Ovary (tissue), 9 donors: ENCODE measurements around the gene CCNDBP1. TPM values are rescaled to one million over a fixed set of nuclear protein-coding genes. Genes with fewer than 3 reads are reported as not detected.
"Not testable (repeated sequence)": the region's sequence is repeated elsewhere in the genome, so short reads cannot be mapped to it uniquely, and the experiment has no call there.

Source experiments
- DNase-seq, 5 donors: peaks; one replicate each; pipeline ENCODE4 v3.0.0-alpha.2; 2019 to 2020
- H3K27ac ChIP-seq, 2 donors: fragments of 200-600 bp; one replicate each; pipeline versions ENCODE4 v1.5.1 to v1.8.0; 2019 to 2022
- H3K27me3 ChIP-seq: fragments of 200-600 bp; one replicate; pipeline ENCODE4 v1.8.0; 2022
- H3K36me3 ChIP-seq: fragments of 200-600 bp; sonication (generic); one replicate; pipeline ENCODE4 v1.5.1; 2019
- H3K4me1 ChIP-seq: one replicate; pipeline ENCODE4 v1.8.1; 2013; ENCODE audit warnings: mild to moderate bottlenecking, moderate library complexity; ENCODE audit not compliant: insufficient read depth
- H3K4me3 ChIP-seq: fragments of 200-600 bp; sonication (generic); one replicate; pipeline ENCODE4 v1.5.1; 2017
- H3K9me3 ChIP-seq, 2 donors: fragments of 200-600 bp in 1 of 2; sonication (generic) in 1 of 2; one replicate each; pipeline versions ENCODE4 v1.5.1 to v1.8.1; 2013 to 2019; ENCODE audit warnings: mild to moderate bottlenecking in 1 of 2, moderate library complexity in 1 of 2
- CTCF ChIP-seq, 3 donors: fragments of 450-650 bp in 2 of 3; fragments of 200-600 bp in 1 of 3; IDR thresholded peaks; one replicate each; pipeline versions ENCODE4 v1.5.1 to v1.8.0; 2016 to 2022; ENCODE audit warnings: antibody characterized with exemption in 3 of 3, mild to moderate bottlenecking in 1 of 3
- EP300 ChIP-seq: sonication (generic); formaldehyde crosslinking; IDR thresholded peaks from one replicate; pipeline ENCODE4 v1.6.1; 2017; ENCODE audit warnings: antibody characterized with exemption
- POLR2A ChIP-seq: fragments of 450-650 bp; IDR thresholded peaks from one replicate; pipeline ENCODE4 v1.6.1; 2017; ENCODE audit warnings: antibody characterized with exemption, mild to moderate bottlenecking, moderate library complexity
- WGBS, 3 donors: extraction: QIAGEN DNeasy Blood & Tissue Kit in 1 of 3; methylation state at CpG; one replicate each; pipeline versions ENCODE4 v1.1.5 to v1.1.7; 2013 to 2017; 5-methylcytosine and 5-hydroxymethylcytosine counted together
- intact Hi-C, 4 donors: fragments of 100-400 bp; cut with DNase I; formaldehyde crosslinking; loops; one replicate each; pipeline versions ENCODE4 v1.11.0 to v1.15.1; 2022 to 2023
- polyA plus RNA-seq, 2 donors: library from polyadenylated mRNA; stranded (reverse); fragments of 200-250 nt in 1 of 2; fragments of 350-450 nt in 1 of 2; fragmentation: Illumina TruSeq in 1 of 2; extraction: RNeasy Lipid Tissue Mini Kit (QIAGEN cat#74804) in 1 of 2; gene quantifications; one replicate each; pipeline ENCODE4 v1.2.3, GENCODE V29; 2013 to 2014
- total RNA-seq, 7 donors: library from RNA; depleted of rRNA in 2 of 7; stranded (reverse); fragments of >200 nt in 2 of 7; fragmentation: NEBNext Ultra II Directional in 3 of 7; extraction: Animal tissue kit (Norgen Biotek cat#: 25700) in 3 of 7; gene quantifications; one replicate each; pipeline versions ENCODE4 v1.1.0 to v1.2.4, GENCODE V29; 2016 to 2023
- donor health status: DM: no; HTN: no; CAD: no; lungs with moderate emphysema.
- donor health status: DM: no; HTN: no; CAD: no.
- donor health status: Bipolar disorder and iron deficiency.
- donor health status: DM: yes; HTN: yes; CAD: no.
- donor health status: DM: no; HTN: no; CAD: no.
- donor health status: DM: yes; HTN: yes; CAD: no.

Gene CCNDBP1
- total and polyA plus RNA-seq, 9 donors, result 25.2 to 69.7 (median 33.7) TPM

- Histone ChIP-seq H3K27me3 (no peaks in the 10 kb centered on the region), H3K4me3 (no peak overlapping the region), H3K9me3 (no peaks in the 10 kb centered on the region), H3K27ac (no peak overlapping the region), H3K4me1 (no peaks in the 10 kb centered on the region), H3K36me3 (no peaks in the 10 kb centered on the region)
- 88 to 90% (median 89%) methylated on average over 2 of the region's 2 CpGs for WGBS, 3 donors
- no peak for DNase-seq
- TF ChIP-seq EP300 (no peak), CTCF (IDR thresholded peaks at IDR 0.05) (no peak), POLR2A (no peak)
- intact Hi-C loops, result no loop called here
Measured at GRCh38 chr15:43193710-43194109, 8.5 kb downstream of the CCNDBP1 start.

- TF ChIP-seq EP300 (no peak), CTCF (IDR thresholded peaks at IDR 0.05) (no peak), POLR2A (no peak)
- intact Hi-C loops, result no loop called here
- Histone ChIP-seq H3K9me3 (no peaks in the 10 kb centered on the region), H3K27ac (no peak overlapping the region), H3K27me3 (no peaks in the 10 kb centered on the region), H3K4me3 (no peak overlapping the region), H3K4me1 (no peaks in the 10 kb centered on the region), H3K36me3 (no peaks in the 10 kb centered on the region)
- WGBS, 3 donors, result 75 to 84% (median 75%) methylated on average over 2 of the region's 2 CpGs
- DNase-seq, result no peak
Measured at GRCh38 chr15:43194795-43195194, 9.6 kb downstream of the CCNDBP1 start.

GRCh38 chr15:43196760-43197548, 11.8 kb downstream of the CCNDBP1 start:
- H3K27ac ChIP-seq, result no peak overlapping the region
- no peaks in the 10 kb centered on the region for H3K36me3 ChIP-seq
- 81 to 90% (median 86%) methylated on average over 10 of the region's 10 CpGs for WGBS, 3 donors
- no peak for TF ChIP-seq CTCF (IDR thresholded peaks at IDR 0.05)
- TF ChIP-seq POLR2A, result no peak
- no peak for TF ChIP-seq EP300
- intact Hi-C loops, result no loop called here
- H3K9me3 ChIP-seq, result no peaks in the 10 kb centered on the region
- no peaks in the 10 kb centered on the region for H3K27me3 ChIP-seq
- H3K4me1 ChIP-seq, result no peaks in the 10 kb centered on the region
- no peak overlapping the region for H3K4me3 ChIP-seq
- DNase-seq, result no peak

GRCh38 chr15:43197773-43198172, 12.6 kb downstream of the CCNDBP1 start:
- H3K27ac ChIP-seq, intact Hi-C loops, H3K9me3 ChIP-seq, H3K4me1 ChIP-seq, H3K4me3 ChIP-seq, H3K27me3 ChIP-seq, DNase-seq, H3K36me3 ChIP-seq: not testable (repeated sequence)
- 89 to 95% (median 90%) methylated on average over 3 of the region's 3 CpGs for WGBS, 3 donors

GRCh38 chr15:43198556-43198955, 13.4 kb downstream of the CCNDBP1 start:
- H3K4me1 ChIP-seq, intact Hi-C loops, H3K4me3 ChIP-seq, H3K27ac ChIP-seq, H3K27me3 ChIP-seq, DNase-seq, H3K36me3 ChIP-seq, H3K9me3 ChIP-seq: not testable (repeated sequence)
- 94 to 97% (median 96%) methylated on average over 4 of the region's 4 CpGs for WGBS, 3 donors
